ENCODE measurements around the gene UAP1.

DNA sequence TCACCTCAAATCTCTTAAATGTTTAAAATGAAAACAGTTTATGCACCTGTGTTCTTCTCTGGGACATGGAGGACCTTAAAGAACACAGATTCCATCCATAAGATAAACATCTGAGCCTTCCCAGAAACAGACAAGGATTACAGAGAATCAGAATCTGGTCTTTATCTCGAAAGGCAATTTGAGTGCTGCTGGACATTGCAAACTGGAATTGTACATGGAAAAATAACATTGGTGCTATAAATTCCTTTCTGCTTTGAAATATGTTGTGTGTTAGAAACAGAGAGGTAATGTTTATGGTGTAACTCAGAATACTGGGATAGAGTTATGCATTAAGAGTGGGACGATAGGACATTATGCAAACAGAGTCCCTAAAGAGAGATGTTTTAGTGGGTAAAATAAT lies 64.2 kb downstream of the UAP1 start:
- TF ChIP-seq, protein P1, sequence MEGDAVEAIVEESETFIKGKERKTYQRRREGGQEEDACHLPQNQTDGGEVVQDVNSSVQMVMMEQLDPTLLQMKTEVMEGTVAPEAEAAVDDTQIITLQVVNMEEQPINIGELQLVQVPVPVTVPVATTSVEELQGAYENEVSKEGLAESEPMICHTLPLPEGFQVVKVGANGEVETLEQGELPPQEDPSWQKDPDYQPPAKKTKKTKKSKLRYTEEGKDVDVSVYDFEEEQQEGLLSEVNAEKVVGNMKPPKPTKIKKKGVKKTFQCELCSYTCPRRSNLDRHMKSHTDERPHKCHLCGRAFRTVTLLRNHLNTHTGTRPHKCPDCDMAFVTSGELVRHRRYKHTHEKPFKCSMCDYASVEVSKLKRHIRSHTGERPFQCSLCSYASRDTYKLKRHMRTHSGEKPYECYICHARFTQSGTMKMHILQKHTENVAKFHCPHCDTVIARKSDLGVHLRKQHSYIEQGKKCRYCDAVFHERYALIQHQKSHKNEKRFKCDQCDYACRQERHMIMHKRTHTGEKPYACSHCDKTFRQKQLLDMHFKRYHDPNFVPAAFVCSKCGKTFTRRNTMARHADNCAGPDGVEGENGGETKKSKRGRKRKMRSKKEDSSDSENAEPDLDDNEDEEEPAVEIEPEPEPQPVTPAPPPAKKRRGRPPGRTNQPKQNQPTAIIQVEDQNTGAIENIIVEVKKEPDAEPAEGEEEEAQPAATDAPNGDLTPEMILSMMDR (IDR thresholded peaks at IDR 0.05) = no peak
- no peak for TF ChIP-seq ZFX (IDR thresholded peaks at IDR 0.05; ENCODE audit: borderline replicate concordance)

All from 22Rv1 (cell line).